DMS 273 (cell line): ENCODE measurements around the gene IRX3.
A peak's percentile ranks its signal among the peaks of the same experiment; 100 is the strongest.

ENCODE experiments used
- DNase-seq: peaks from one replicate; lab custom pipeline; 2025; ENCODE audit not compliant: unreplicated experiment; lab: John Stamatoyannopoulos, UW

The IRX3 gene

GRCh38 chr16:54290833-54291655 is 4.5 kb upstream of the IRX3 start:
- DNase-seq: no peak

GRCh38 chr16:54289945-54290832 is 3.6 kb upstream of the IRX3 start:
- no peak for DNase-seq

GRCh38 chr16:54289242-54289944 is 2.8 kb upstream of the IRX3 start:
- DNase-seq: no peak

GRCh38 chr16:54288835-54289241 is 2.3 kb upstream of the IRX3 start:
- DNase-seq: no peak

GRCh38 chr16:54288030-54288834 is 1.6 kb upstream of the IRX3 start:
- DNase-seq: no peak

GRCh38 chr16:54287131-54288029 is 793 bp upstream of the IRX3 start:
- peak; percentile 68 for DNase-seq

GRCh38 chr16:54286090-54286365 is 559 bp downstream of the IRX3 start:
- DNase-seq: peak; percentile 92

GRCh38 chr16:54285414-54286089 is 1.0 kb downstream of the IRX3 start:
- DNase-seq: peak; percentile 71

GRCh38 chr16:54284931-54285413 is 1.6 kb downstream of the IRX3 start:
- DNase-seq: no peak

GRCh38 chr16:54284319-54284930 is 2.2 kb downstream of the IRX3 start:
- no peak for DNase-seq

- no peak for DNase-seq
These were observed 2.8 kb downstream of the IRX3 start for GRCh38 chr16:54283725-54284318.

- DNase-seq: no peak
These were observed 3.5 kb downstream of the IRX3 start for GRCh38 chr16:54282928-54283724.

- no peak for DNase-seq
These were observed 4.2 kb downstream of the IRX3 start for GRCh38 chr16:54282202-54282927.

- no peak for DNase-seq
These were observed 4.9 kb downstream of the IRX3 start for GRCh38 chr16:54281535-54282201.

- DNase-seq: no peak
These were observed 5.8 kb downstream of the IRX3 start for GRCh38 chr16:54280751-54281150.
